CD4-positive, alpha-beta T cell (primary cell): Measurements from ENCODE around the gene MAGI1. TPM values are rescaled to one million over a fixed set of nuclear protein-coding genes. Genes with fewer than 3 reads are reported as not detected.

Experiments used
- ATAC-seq: fragments of 200-7000 bp; cut with Tn5 transposase; one replicate; pipeline ENCODE4 v1.10.0; 2022; ENCODE audit warnings: mild to moderate bottlenecking; ENCODE audit not compliant: poor library complexity
- CTCF ChIA-PET: fragments of 350-600 bp; sonication (Branson Sonifier 250); formaldehyde crosslinking; loops from one replicate; lab custom pipeline; 2021; ENCODE audit warnings: antibody characterized with exemption, inconsistent platforms; lab: Charles Lee
- POLR2A ChIA-PET: fragments of 350-600 bp; sonication (Branson Sonifier 250); formaldehyde crosslinking; loops from one replicate; lab custom pipeline; 2021; ENCODE audit warnings: antibody characterized with exemption, inconsistent platforms; lab: Charles Lee
- DNase-seq, 14 experiments: peaks; one replicate each; pipeline ENCODE4 v3.0.0-alpha.2; 2013 to 2020; ENCODE audit warnings: mixed read lengths in 2 of 14
- H3K27ac ChIP-seq, 2 donors: one replicate each; pipeline versions ENCODE4 v1.5.1 to v1.7.0; 2013; ENCODE audit warnings: low read length in 2 of 2, low read depth in 1 of 2, mild to moderate bottlenecking in 1 of 2
- H3K27me3 ChIP-seq, 2 experiments: 1 replicate in 1 of 2; 2 replicates in 1 of 2; pipeline versions ENCODE4 v1.6.1 to v1.7.0; 2013; ENCODE audit warnings: low read length in 2 of 2, control low read depth in 1 of 2, mild to moderate bottlenecking in 1 of 2, moderate library complexity in 1 of 2; ENCODE audit not compliant: insufficient read depth in 2 of 2, control insufficient read depth in 1 of 2
- H3K36me3 ChIP-seq: one replicate; pipeline ENCODE4 v1.6.1; 2013; ENCODE audit warnings: low read length, control low read depth; ENCODE audit not compliant: insufficient read depth
- H3K4me1 ChIP-seq: one replicate; pipeline ENCODE4 v1.6.1; 2013; ENCODE audit warnings: low read length, control low read depth; ENCODE audit not compliant: insufficient read depth
- H3K4me3 ChIP-seq: one replicate; pipeline ENCODE4 v1.5.1; 2013; ENCODE audit warnings: mild to moderate bottlenecking, low read length, moderate library complexity
- H3K9me3 ChIP-seq, 2 experiments: 1 replicate in 1 of 2; 2 replicates in 1 of 2; pipeline versions ENCODE4 v1.6.1 to v1.7.0; 2013; ENCODE audit warnings: low read length in 2 of 2, mild to moderate bottlenecking in 2 of 2, control low read depth in 1 of 2, moderate library complexity in 1 of 2; ENCODE audit not compliant: control insufficient read depth in 1 of 2, insufficient read depth in 1 of 2
- H3K27ac Mint-ChIP-seq: one replicate; pipeline ENCODE4 v1.8.0; 2020; ENCODE audit warnings: mixed read lengths
- H3K27me3 Mint-ChIP-seq: one replicate; pipeline ENCODE4 v1.8.0; 2021; ENCODE audit warnings: mixed read lengths
- H3K36me3 Mint-ChIP-seq: one replicate; pipeline ENCODE4 v1.8.0; 2021; ENCODE audit warnings: low read depth, mixed read lengths
- H3K4me1 Mint-ChIP-seq: one replicate; pipeline ENCODE4 v1.8.0; 2021; ENCODE audit warnings: low read depth, mixed read lengths
- H3K4me3 Mint-ChIP-seq: one replicate; pipeline ENCODE4 v1.8.0; 2020; ENCODE audit warnings: mild to moderate bottlenecking, mixed read lengths
- H3K9me3 Mint-ChIP-seq: one replicate; pipeline ENCODE4 v1.8.0; 2020; ENCODE audit warnings: mixed read lengths
- intact Hi-C, 2 experiments: fragments of 100-400 bp; cut with DNase I in 1 of 2; cut with micrococcal nuclease in 1 of 2; formaldehyde crosslinking; loops; one replicate each; pipeline versions ENCODE4 v1.15.1 to v1.9.0; 2023 to 2025; cut with DNase I, micrococcal nuclease
- total RNA-seq, 174 experiments: library from RNA in 2 of 174; stranded (reverse) in 2 of 174; gene quantifications; one replicate each; pipeline ENCODE4 v1.2.3 and lab custom pipeline; 2021 to 2026
- TF ChIP-seq, protein P1 (sequence below): fragments of 200-600 bp; IDR thresholded peaks from one replicate; pipeline ENCODE4 v1.8.0; 2022; ENCODE audit warnings: antibody characterized with exemption, mild to moderate bottlenecking

The MAGI1 gene
- total RNA-seq, 2 experiments from 2014 or later: not detected

DNA sequence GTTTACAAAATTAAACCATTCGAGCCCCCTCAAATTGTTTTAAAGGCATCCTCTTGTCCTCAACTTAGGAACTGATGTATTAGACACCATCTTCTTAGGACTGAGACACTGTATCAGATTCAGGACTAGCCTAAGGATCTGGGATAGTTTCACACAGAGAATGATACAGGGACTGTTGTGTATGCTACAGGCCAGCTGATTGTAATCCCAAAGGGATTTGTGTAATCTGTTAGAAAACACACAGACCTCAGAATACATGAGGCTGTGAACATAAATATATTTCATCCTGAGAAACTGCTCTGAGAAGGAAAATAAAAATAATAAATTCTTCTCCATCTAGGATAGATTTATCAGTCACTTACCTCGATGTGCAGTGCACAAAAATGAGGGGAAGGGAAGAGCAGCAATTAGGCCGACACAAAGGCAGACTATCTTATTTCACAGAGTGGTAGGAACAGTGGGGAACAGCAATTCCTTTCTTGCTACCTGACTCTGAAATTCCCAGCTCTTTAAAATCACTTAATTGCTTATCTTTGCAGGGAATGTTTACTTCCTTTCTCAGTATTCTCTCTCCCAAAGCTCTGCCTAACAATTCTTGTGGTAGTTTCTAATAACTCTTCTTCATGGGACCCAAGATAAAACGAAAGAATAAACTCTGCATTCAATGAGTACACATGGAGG is 322.5 kb downstream of the MAGI1 start:
- Mint-ChIP-seq H3K27me3 (no peaks in the 10 kb centered on the region), H3K4me1 (no peaks in the 10 kb centered on the region), H3K27ac (no peak overlapping the region), H3K4me3 (no peak overlapping the region), H3K9me3 (no peaks in the 10 kb centered on the region), H3K36me3 (no peaks in the 10 kb centered on the region)
- Histone ChIP-seq H3K4me1 (no peaks in the 10 kb centered on the region), H3K27ac (no peak overlapping the region), H3K27me3 (no peaks in the 10 kb centered on the region), H3K4me3 (no peak overlapping the region), H3K9me3 (no peaks in the 10 kb centered on the region), H3K36me3 (no peaks in the 10 kb centered on the region)
- TF ChIP-seq, protein P1, sequence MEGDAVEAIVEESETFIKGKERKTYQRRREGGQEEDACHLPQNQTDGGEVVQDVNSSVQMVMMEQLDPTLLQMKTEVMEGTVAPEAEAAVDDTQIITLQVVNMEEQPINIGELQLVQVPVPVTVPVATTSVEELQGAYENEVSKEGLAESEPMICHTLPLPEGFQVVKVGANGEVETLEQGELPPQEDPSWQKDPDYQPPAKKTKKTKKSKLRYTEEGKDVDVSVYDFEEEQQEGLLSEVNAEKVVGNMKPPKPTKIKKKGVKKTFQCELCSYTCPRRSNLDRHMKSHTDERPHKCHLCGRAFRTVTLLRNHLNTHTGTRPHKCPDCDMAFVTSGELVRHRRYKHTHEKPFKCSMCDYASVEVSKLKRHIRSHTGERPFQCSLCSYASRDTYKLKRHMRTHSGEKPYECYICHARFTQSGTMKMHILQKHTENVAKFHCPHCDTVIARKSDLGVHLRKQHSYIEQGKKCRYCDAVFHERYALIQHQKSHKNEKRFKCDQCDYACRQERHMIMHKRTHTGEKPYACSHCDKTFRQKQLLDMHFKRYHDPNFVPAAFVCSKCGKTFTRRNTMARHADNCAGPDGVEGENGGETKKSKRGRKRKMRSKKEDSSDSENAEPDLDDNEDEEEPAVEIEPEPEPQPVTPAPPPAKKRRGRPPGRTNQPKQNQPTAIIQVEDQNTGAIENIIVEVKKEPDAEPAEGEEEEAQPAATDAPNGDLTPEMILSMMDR: no peak
- intact Hi-C loops: no loop called here
- POLR2A ChIA-PET: no interaction called here
- ATAC-seq (no peak), DNase-seq (no peak)
- CTCF ChIA-PET: no interaction called here

DNA sequence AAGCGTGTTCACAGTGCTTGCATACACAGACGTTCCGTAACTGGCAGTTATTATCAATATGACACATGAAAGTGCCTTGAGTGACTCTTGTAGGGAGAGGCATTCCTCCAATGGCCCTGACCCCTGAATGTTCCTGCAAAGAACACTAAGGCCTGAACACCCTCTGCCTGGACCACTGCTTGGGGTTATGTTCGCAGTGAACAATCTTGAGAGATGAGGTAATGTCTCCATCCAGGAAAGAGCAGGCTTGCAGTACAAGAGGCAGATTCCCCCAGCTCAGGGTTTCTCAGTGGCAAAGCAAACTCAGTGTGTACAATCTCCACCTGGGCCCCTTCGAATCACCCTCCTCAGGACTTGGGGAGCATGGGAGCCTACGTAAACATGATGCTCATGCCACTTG is 324.6 kb downstream of the MAGI1 start:
- no peak overlapping the region for H3K27ac ChIP-seq
- no peaks in the 10 kb centered on the region for H3K36me3 Mint-ChIP-seq
- H3K27me3 ChIP-seq: no peaks in the 10 kb centered on the region
- DNase-seq (no peak), ATAC-seq (no peak)
- H3K4me1 Mint-ChIP-seq: no peaks in the 10 kb centered on the region
- no peaks in the 10 kb centered on the region for H3K9me3 ChIP-seq
- no peak overlapping the region for H3K4me3 Mint-ChIP-seq
- no peak overlapping the region for H3K27ac Mint-ChIP-seq
- no peak overlapping the region for H3K4me3 ChIP-seq
- H3K9me3 Mint-ChIP-seq: no peaks in the 10 kb centered on the region
- no peaks in the 10 kb centered on the region for H3K27me3 Mint-ChIP-seq
- no peaks in the 10 kb centered on the region for H3K4me1 ChIP-seq
- no peaks in the 10 kb centered on the region for H3K36me3 ChIP-seq
- TF ChIP-seq, protein P1: no peak
- CTCF ChIA-PET: no interaction called here
- intact Hi-C loops: no loop called here
- POLR2A ChIA-PET: no interaction called here

DNA sequence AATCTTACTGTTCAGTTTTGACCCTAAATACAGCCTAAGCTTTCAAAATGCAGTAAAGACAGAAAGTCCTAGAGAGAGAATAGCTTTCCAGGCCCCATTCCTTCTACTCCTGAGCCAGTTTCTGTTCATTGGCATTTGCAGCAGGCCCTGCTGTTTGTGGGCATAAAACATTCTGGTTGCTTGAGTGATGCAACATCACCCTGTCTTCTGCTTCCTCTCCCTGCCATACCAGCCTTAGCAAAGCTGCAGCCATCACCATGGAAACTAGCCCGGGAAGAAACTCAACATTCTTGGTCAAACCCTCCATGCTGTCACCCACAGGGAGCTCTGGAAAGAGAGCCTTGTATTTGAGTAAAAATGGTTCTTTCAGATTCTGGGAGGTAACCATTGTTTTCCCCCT is 325.7 kb downstream of the MAGI1 start:
- intact Hi-C loops: no loop called here

More for the DNA sequence above, 325.7 kb downstream of the MAGI1 start:
- CTCF ChIA-PET: no interaction called here
- Histone ChIP-seq H3K27ac (no peak overlapping the region), H3K36me3 (no peaks in the 10 kb centered on the region), H3K4me3 (no peak overlapping the region), H3K4me1 (no peaks in the 10 kb centered on the region), H3K9me3 (no peaks in the 10 kb centered on the region), H3K27me3 (no peaks in the 10 kb centered on the region)
- Mint-ChIP-seq H3K27me3 (no peaks in the 10 kb centered on the region), H3K4me1 (no peaks in the 10 kb centered on the region), H3K27ac (no peak overlapping the region), H3K4me3 (no peak overlapping the region), H3K36me3 (no peaks in the 10 kb centered on the region), H3K9me3 (no peaks in the 10 kb centered on the region)
- POLR2A ChIA-PET: no interaction called here
- ATAC-seq: no peak
- TF ChIP-seq, protein P1: no peak
- no peak for DNase-seq
